ENCODE results near the gene TRAPPC3L. TPM values are rescaled to one million over a fixed set of nuclear protein-coding genes. Genes with fewer than 3 reads are reported as not detected.

TRAPPC3L gene
- total and polyA plus RNA-seq, 9 of the 15 experiments (the other 6 are each of a cell fraction or from before 2014, with no cell fraction given) = not detected

GRCh38 chr6:116564921-116565872, 19.7 kb upstream of the TRAPPC3L start:
- no peaks in the 10 kb centered on the region for H3K9me1 ChIP-seq (ENCODE audit: control insufficient read depth, insufficient read depth, low read length)
- CTCF ChIA-PET (ENCODE audit: low intra/inter-chr PET ratio) = no interaction called here
- DNase-seq (ENCODE audit: extremely low read depth in 1 of 4, low spot score in 3 of 4) = no peak
- peak overlapping the region; percentile 59 for H2AFZ ChIP-seq (ENCODE audit: low read depth, low read length)
- no peaks in the 10 kb centered on the region for H4K20me1 ChIP-seq (replicated peaks; ENCODE audit: control insufficient read depth, insufficient read depth, low read length)
- H3K36me3 ChIP-seq (ENCODE audit: control insufficient read depth, insufficient read depth, low read length) = no peaks in the 10 kb centered on the region
- H3K79me2 ChIP-seq (ENCODE audit: control insufficient read depth, insufficient read depth, low read length) = peaks cover 6% of the 10 kb centered on the region
- peaks cover 17 to 25% of the 10 kb centered on the region in 2 experiments for H3K4me1 ChIP-seq (replicated peaks in 1 of 2; ENCODE audit: control insufficient read depth in 2 of 2, insufficient read depth in 2 of 2, low read length in 2 of 2)
- H3K9me3 ChIP-seq (replicated peaks; ENCODE audit: control insufficient read depth, insufficient read depth, low read depth, low read length) = no peaks in the 10 kb centered on the region
- in situ Hi-C loops (cut with MboI) = no loop called here
- WGBS (ENCODE audit: insufficient coverage, low coverage, missing lambda C conversion rate) = 88% methylated on average over 39 of the region's 42 CpGs
- H3K27ac ChIP-seq (ENCODE audit: extremely low read depth, low read depth, low read length) = no peak overlapping the region
- TF ChIP-seq SREBF2 (CRISPR knock-in tag; IDR thresholded peaks at IDR 0.05) (no peak), ZBTB26 (CRISPR knock-in tag; IDR thresholded peaks at IDR 0.05) (no peak), ZNF347 (CRISPR knock-in tag; IDR thresholded peaks at IDR 0.05; ENCODE audit: low read depth) (no peak), TSHZ1 (CRISPR knock-in tag; IDR thresholded peaks at IDR 0.05) (no peak), NCOA6 (IDR thresholded peaks at IDR 0.05) (no peak), ZNF408 (CRISPR knock-in tag; IDR thresholded peaks at IDR 0.05; ENCODE audit: low read depth) (no peak), RBM17 (IDR thresholded peaks at IDR 0.05; ENCODE audit: borderline replicate concordance, low read depth, low read length) (no peak)
- TF ChIP-seq, protein P1, sequence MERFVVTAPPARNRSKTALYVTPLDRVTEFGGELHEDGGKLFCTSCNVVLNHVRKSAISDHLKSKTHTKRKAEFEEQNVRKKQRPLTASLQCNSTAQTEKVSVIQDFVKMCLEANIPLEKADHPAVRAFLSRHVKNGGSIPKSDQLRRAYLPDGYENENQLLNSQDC (CRISPR knock-in tag; IDR thresholded peaks at IDR 0.05) = no peak
- TF ChIP-seq, protein P2, sequence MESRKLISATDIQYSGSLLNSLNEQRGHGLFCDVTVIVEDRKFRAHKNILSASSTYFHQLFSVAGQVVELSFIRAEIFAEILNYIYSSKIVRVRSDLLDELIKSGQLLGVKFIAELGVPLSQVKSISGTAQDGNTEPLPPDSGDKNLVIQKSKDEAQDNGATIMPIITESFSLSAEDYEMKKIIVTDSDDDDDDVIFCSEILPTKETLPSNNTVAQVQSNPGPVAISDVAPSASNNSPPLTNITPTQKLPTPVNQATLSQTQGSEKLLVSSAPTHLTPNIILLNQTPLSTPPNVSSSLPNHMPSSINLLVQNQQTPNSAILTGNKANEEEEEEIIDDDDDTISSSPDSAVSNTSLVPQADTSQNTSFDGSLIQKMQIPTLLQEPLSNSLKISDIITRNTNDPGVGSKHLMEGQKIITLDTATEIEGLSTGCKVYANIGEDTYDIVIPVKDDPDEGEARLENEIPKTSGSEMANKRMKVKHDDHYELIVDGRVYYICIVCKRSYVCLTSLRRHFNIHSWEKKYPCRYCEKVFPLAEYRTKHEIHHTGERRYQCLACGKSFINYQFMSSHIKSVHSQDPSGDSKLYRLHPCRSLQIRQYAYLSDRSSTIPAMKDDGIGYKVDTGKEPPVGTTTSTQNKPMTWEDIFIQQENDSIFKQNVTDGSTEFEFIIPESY (CRISPR knock-in tag; IDR thresholded peaks at IDR 0.05) = 0 out of 2 replicates have a peak, but pooled peaks have one; percentile 15
- H3K4me3 ChIP-seq = no peak overlapping the region
- 0 out of 4 replicates have a peak overlapping the region, but pooled peaks of 1 of the 2 experiments have one; percentile 17 for H3K9ac ChIP-seq (ENCODE audit: insufficient read depth in 1 of 2, low read depth in 2 of 2, low read length in 2 of 2)
- intact Hi-C loops (cut with micrococcal nuclease) = no loop called here
- FAIRE-seq = no peak
- no peak overlapping the region for H3K4me2 ChIP-seq (ENCODE audit: insufficient read depth, low read length)
- BruUV-seq (replicated peaks) = no TSS peak
- no peaks in the 10 kb centered on the region for H3K27me3 ChIP-seq (ENCODE audit: control insufficient read depth in 2 of 2, insufficient read depth in 2 of 2, low read length in 2 of 2)
- POLR2A ChIA-PET = interaction anchor here (0.7 kb wide), 1 partner anchor 198 kb away, joined by 3 read pairs; no protein-coding TSS in a partner anchor
- ATAC-seq = no peak
